HG02571 (cell line): ENCODE measurements around the gene ZNF236.
"Not testable (repeated sequence)": the region's sequence is repeated elsewhere in the genome, so short reads cannot be mapped to it uniquely, and the experiment has no call there.

Experiments
- ATAC-seq: cut with Tn5 transposase; IDR thresholded peaks from one replicate; pipeline ENCODE4 v1.9.1; 2021; ENCODE audit warnings: mild to moderate bottlenecking, moderate library complexity; ENCODE audit not compliant: unreplicated experiment

The ZNF236 gene

DNA sequence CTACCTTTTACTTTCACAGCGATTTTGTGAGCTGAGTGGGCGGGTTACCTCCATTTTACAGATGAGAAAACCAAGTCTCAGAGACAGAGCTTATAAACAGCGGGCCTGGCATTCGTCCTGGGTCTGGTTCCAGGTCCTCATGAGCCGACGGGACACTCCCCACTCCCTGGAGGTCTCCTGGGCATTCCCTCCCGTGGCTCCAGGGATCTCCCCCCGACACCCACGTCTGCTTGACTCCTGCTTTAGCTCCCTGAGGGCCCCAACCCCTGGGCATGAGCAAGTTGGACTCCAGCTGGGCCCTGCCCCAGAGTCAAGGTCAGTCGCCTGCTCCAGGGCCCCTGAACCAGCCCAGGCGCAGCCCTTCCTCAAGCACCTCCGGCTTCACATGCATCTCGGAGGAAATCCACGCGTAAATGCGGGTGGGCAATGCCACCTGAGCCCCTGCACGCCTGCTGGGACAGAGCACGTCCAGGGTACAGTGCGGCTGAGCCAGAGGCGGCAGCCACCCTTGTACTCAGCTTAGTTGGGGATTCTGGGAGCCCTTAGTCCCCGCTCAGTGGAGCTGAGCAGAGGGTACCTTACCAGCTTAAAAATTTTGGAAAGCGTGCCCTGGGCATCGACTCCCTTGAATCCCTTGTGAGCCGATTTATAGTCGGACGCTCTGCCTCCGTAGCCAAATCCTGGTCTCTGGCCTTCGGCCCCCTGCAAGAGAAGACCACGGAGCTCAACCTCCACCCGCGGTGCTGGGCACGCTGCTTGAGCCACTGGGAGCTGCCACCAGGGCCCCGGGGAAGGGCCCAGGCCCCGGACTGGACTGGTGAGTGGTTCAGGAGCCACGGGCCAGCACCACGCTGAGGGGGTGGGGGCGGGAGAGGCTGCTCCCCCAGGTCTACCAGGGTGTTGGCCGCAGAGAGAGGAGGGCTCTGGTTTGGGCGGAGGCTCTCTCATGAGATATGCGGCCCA lies 162.1 kb downstream of the ZNF236 start:
- no peak for ATAC-seq

DNA sequence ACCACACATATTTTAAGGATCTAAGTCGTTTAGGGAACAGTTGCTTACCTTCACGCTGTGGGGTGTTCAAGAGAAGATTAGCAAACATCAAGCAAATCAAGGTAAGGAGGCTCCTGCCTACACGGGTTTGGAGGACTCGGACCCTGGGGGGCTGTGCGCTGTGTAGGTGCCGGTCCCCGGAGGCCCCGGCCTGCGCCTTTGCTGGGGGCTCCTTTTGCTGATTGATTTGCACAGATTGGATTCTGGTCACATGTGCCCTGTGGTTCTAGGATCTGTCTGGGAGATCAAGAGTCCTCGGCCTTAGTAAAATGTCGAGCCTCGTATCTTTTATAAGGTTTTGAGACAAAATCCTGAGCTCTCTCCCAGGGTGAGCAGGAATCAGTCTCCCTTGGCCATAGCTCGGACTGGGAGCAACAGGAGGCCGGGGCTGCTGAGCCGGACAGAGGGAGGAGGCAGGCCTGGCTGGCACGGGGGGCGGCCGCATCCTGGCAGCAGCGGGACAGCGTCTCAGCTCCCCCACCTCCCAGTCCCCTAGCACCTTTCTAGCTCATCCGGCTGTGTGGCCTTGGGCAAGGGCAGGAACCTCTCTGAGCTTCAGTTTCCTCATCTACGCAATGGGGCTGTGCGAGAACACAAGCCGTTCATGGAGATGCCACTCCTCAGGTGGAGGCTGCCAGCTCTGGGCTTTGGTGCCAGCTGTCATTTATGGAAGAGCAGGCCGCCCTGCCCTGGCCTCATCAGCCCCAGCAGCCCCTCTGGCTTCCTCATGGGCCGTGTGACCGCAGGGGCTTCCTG lies 163.0 kb downstream of the ZNF236 start:
- no peak for ATAC-seq

DNA sequence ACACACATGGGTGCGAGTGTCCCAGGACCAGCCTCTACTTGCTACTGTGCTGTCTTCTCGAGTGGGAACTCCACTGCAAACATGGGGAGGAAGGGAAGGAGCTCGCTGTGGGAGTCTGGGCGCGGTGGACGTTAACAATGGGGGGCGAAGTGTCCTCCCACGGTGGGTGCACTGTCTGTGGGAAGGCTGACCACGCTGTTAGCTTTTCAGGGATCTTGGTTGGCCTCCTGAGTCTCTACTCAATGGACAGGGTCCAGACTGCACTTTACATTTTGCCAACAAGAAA lies 163.5 kb downstream of the ZNF236 start:
- ATAC-seq: no peak

- ATAC-seq: no peak
Observed at GRCh38 chr18:76986406-76986805, 164.0 kb downstream of the ZNF236 start.

- no peak for ATAC-seq
Observed at GRCh38 chr18:76988031-76988826, 165.9 kb downstream of the ZNF236 start.

DNA sequence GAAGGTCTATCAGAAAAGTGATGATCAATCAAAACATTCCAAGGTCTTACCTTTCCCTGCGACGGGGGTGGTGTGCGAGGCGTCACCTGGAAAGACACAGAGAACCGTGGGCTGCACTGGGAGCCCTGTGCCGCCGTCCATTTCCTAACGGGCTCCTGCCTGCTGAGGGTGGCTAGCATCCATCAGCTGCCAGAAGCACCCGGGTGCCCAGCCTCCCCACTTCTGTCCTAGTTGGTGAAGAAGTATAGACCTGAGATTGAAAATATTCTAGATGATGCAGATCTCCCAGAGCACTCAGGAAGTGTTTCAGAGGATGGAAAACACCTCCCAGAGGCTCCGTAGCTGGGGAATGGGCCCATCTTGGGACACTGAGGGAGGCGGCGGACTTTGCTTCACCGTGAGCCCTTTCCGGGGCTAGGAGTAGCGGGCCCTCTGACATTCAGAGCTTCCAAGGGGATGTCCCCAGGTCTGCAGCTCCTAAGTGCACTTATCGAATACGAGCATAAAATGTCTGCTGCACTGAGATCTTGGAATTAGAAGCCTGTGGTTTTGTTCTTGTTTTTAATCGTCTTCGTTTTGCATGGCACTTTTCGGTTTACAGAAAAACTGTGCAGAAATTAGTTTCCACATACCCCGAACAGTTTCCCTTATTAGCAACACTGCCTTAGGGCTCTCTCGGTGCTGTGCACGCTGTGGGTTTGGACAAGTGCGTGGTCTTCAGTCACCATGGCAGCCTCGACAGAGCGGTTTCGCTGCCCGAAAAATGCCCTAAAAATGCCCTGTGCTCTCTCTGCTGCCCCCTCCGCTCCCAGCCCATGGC lies 166.7 kb downstream of the ZNF236 start:
- no peak for ATAC-seq

DNA sequence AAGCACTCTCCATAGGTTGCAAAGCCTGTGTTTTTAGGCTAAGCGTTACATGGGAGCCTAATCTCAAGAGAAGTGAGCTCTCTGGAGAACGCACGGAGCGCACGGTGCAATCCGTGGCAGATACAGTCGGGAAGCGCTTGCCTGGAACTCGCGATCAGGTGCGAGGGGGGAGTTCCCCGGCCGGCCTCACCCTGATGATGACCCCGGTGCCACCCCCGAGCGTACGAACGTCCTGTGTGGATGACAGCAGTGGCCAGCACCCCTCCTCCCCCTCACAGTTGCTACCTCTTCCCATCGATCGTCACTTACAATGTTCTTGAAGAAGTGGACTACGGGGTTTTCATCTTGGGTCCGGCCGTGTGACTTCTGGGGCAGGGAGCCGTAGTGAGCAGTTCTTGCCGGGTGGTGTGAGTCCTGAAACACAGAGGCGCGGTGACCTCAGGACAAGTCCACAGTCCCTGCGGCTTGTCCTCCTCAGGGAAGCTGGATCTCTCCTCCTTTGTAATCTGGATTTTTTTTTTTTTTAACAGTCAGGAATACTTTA lies 167.4 kb downstream of the ZNF236 start:
- ATAC-seq: no peak

- ATAC-seq: not testable (repeated sequence)
Observed at GRCh38 chr18:76990343-76991020, 168.1 kb downstream of the ZNF236 start.

GRCh38 chr18:76991021-76991688 lies 168.8 kb downstream of the ZNF236 start:
- ATAC-seq: no peak

DNA sequence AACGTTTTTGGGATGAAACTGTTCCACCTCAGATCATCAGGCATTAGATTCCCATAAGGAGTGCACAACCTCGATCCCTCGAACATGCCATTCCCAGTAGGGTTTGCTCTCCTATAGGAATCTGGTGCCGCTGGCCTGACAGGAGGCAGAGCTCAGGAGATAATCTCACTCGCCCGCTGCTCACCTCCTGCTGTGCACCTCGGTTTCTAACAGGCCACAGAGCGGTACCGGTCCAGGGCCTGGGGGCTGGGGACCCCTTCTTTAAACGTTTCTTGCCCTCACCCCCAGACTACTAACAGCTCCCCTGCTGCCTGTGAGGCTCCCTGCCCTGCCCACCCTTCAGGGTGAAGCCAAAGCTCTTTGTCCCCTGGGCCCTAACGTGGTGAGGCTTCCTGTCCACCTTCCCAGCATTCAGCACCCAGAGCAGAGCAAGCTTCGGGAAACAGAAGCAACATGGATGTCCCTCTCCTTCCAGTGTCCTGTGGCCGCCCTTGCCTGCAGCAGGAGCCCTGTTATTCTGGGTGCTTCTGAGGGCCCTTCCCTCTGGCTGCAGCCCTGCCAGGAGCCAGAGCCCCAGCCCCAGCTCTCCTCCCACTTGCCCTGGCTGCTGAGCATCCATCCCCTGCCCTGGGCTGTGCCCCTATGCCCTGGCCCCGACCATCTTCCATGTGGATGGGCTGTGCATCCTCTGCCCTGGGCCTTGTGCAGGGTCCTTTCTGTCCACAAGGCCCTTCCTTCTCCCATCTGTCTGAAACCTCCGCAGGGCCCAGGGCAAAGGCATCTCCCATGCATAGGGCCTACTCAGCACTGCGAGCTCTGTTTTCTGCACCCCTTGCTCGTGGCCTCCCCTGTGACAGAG lies 170.1 kb downstream of the ZNF236 start:
- no peak for ATAC-seq

- ATAC-seq: no peak
Observed at GRCh38 chr18:76993085-76993382, 170.7 kb downstream of the ZNF236 start.

GRCh38 chr18:76993573-76993972 lies 171.2 kb downstream of the ZNF236 start:
- no peak for ATAC-seq

- ATAC-seq: no peak
Observed at GRCh38 chr18:76994086-76994654, 171.8 kb downstream of the ZNF236 start.

DNA sequence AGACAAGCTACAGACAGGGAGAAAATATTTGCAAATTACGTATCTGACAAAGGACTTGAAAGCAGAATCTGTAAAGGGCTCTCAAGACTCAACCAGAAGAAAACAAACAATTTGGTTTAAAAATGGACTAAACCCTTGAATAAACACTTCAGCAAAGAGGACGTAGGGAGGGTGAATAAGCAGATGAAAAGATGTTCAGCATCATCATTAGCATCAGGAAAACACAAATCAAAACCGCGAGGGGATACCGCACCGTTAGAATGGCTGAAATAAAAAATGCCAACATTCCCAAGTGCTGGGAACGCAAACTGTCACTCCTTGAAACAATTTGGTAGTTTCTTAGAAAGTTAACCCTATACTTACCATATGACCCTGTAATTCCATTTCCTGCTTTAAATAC lies 173.5 kb downstream of the ZNF236 start:
- ATAC-seq: no peak

- no peak for ATAC-seq
Observed at GRCh38 chr18:76996429-76996828, 174.1 kb downstream of the ZNF236 start.

DNA sequence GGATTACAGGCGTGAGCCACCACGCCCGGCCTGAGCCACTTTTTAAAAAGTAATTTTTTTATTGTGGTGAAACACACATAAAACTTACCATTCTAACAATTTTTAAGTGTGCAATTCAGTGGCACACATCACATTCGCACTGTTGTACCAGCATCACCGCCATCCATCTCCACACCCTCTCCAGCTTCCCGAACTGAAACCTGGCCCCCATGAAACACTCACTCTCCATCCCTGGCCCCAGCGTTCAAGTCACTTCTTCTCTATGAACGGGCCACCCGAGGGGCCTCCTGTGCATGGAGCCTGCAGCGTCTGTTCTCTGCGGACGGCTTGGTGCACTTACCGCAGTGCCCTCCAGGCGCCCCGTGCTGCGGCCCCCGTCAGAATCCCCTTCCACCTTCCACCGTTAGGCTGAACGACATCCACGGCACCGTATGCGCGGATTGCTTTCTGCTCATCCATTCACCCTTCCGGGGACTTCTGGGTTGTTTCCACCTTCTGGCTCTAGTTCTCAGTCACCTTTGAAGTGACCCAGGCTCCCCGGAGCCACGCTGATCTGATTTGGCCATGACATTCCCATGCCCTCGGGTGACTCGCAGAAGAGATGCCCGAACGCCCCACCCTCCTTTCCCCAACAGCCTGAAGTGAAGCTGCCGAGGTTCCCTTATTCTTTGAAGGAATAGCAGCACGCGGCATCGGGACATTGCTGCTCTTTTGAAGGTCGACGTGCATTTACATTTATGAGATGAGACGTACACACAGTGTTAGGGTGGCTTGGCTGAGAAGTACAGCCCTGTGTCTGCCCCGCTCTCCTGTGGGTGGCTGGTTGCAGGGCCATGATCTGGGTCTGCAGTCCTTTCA lies 175.8 kb downstream of the ZNF236 start:
- ATAC-seq: no peak

GRCh38 chr18:76999077-76999476 lies 176.7 kb downstream of the ZNF236 start:
- no peak for ATAC-seq
